ENCODE data around the gene LMBR1. TPM values are rescaled to one million over a fixed set of nuclear protein-coding genes. Genes with fewer than 3 reads are reported as not detected.

Gene LMBR1, protein sequence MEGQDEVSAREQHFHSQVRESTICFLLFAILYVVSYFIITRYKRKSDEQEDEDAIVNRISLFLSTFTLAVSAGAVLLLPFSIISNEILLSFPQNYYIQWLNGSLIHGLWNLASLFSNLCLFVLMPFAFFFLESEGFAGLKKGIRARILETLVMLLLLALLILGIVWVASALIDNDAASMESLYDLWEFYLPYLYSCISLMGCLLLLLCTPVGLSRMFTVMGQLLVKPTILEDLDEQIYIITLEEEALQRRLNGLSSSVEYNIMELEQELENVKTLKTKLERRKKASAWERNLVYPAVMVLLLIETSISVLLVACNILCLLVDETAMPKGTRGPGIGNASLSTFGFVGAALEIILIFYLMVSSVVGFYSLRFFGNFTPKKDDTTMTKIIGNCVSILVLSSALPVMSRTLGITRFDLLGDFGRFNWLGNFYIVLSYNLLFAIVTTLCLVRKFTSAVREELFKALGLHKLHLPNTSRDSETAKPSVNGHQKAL
- 87.6 and 92.3 TPM in 2 replicates for total RNA-seq

DNA sequence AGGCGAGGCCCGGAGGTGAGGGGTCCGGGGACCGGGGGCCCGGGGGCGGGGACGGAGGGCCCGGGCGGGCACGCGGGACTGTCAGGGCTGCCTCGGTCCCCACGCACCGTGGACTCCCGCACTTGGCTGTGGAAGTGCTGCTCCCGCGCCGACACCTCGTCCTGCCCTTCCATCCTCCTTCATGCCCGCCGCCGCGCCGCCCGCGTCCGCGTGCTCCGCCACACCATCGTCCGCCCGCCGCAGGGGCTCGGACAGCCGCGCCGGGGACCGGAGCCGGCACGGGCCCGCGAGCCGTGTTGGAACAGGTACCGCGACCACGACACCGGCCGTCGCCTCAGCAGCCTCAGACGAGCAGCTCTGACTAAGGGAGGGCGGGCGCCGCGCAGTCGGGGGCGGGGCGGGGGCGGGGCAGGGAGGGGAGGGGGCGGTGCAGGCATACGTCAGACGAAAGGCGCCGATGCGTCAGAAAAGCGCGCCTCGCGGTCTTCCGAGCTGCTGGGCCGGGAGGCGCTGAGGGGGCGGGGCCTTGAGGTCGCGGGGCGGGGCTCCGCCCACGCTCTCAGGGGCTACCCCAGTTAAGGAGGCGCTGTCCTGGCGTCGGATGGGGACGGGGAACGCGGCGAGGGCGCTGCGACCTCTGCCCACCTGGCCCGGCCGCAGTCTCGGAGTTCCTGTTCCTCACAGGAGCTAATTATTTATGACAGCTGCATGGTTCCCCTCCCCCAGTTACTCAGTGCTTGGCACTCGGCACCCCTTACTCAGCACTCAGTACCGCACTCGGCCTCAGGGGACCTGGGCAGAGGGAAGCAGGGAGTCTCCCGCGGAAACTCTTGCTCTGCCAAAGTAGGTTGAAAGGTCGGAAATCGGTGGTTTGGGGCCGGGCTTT is at the start of gene LMBR1:
TSS of gene LMBR1 (minus strand) at position 363 of the 886 bp plus-strand sequence. CDS start at position 173, 190 bp downstream.

DNA sequence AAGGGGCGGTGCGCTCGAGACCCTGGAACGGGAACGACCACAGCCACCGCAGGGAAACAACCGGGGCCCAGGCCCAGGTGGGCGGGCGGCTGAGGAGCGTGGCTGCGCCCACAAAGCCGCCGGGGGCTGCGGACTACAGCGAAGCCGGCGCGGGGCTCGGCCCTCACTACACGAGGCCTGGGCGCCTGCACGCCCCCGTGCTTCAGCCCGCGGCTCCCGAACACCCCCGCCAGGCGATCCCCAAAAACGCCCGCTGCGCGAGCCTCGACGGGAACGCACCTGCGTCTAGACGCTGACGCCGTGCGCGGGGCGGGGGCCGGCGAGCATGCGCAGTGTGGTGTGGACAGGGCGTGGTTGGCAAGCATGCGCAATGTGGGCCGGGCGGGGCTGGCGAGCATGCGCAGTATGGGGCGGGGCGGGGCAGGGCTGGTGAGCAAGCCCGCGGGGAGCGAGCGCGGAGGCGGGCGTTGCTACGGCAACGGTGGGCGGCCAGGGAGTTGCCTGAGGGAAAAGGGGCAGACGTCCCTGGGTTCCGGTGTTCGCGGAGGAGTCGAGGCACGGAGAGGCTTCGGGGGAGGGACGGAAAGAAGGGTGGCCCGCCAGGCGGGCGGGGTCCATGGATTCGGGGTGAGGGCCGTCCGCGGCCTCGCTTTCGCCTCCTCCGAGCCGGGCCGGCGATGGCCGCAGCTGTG is 252.6 kb downstream of the LMBR1 start, which contains the start of gene RNF32:
TSS of gene RNF32 (plus strand) at position 518 of the 692 bp plus-strand sequence. CDS start 3,104 bp downstream, outside the sequence.

Other genes starting within 250 kb of the LMBR1 start
- gene NOM1, start 56.5 kb upstream of the LMBR1 start, total RNA-seq: 19.8 and 28.6 TPM in 2 replicates
- not detected in 2 replicates for gene MNX1, start 117.5 kb upstream of the LMBR1 start, total RNA-seq
- gene UBE3C, start 245.7 kb upstream of the LMBR1 start, total RNA-seq: 106 and 152 TPM in 2 replicates